Natural killer cell (primary cell): Measurements from ENCODE around the gene PRSS56. TPM values are rescaled to one million over a fixed set of nuclear protein-coding genes. Genes with fewer than 3 reads are reported as not detected.

Experiments
- ATAC-seq, 3 donors: fragments of 150-1000 bp in 2 of 3; fragments of 200-7000 bp in 1 of 3; cut with Tn5 transposase; 1 replicate in 1 of 3; 2 replicates in 2 of 3; pipeline ENCODE4 v1.10.0; 2021; ENCODE audit warnings: mild to moderate bottlenecking in 2 of 3, moderate library complexity in 2 of 3
- DNase-seq, 2 donors: peaks; one replicate each; pipeline versions ENCODE4 v3.0.0 to v3.0.0-alpha.2; 2013 to 2021; ENCODE audit warnings: mixed read lengths in 1 of 2
- H3K27ac ChIP-seq: one replicate; pipeline ENCODE4 v1.5.1; 2013; ENCODE audit warnings: mild to moderate bottlenecking, low read length
- H3K27me3 ChIP-seq: one replicate; pipeline ENCODE4 v1.6.1; 2013; ENCODE audit warnings: low read length; ENCODE audit not compliant: control insufficient read depth, insufficient read depth
- H3K36me3 ChIP-seq: one replicate; pipeline ENCODE4 v1.6.1; 2013; ENCODE audit warnings: low read length; ENCODE audit not compliant: control insufficient read depth, insufficient read depth
- H3K4me1 ChIP-seq: one replicate; pipeline ENCODE4 v1.6.1; 2013; ENCODE audit warnings: low read length; ENCODE audit not compliant: control insufficient read depth, insufficient read depth
- H3K4me3 ChIP-seq: one replicate; pipeline ENCODE4 v1.5.1; 2013; ENCODE audit warnings: low read length
- H3K9me3 ChIP-seq: one replicate; pipeline ENCODE4 v1.6.1; 2013; ENCODE audit warnings: low read length; ENCODE audit not compliant: control insufficient read depth, insufficient read depth
- H3K27ac Mint-ChIP-seq, 2 donors: one replicate each; pipeline ENCODE4 v1.8.0; 2022; ENCODE audit warnings: mild to moderate bottlenecking in 2 of 2, mixed read lengths in 2 of 2, moderate library complexity in 1 of 2
- H3K27me3 Mint-ChIP-seq, 2 donors: one replicate each; pipeline ENCODE4 v1.8.0; 2022; ENCODE audit warnings: low read depth in 2 of 2, mixed read lengths in 2 of 2
- H3K36me3 Mint-ChIP-seq: one replicate; pipeline ENCODE4 v1.8.0; 2022; ENCODE audit warnings: mixed read lengths
- H3K4me1 Mint-ChIP-seq, 2 donors: one replicate each; pipeline ENCODE4 v1.8.0; 2022; ENCODE audit warnings: mixed read lengths in 2 of 2
- H3K4me3 Mint-ChIP-seq: one replicate; pipeline ENCODE4 v1.8.0; 2022; ENCODE audit warnings: mild to moderate bottlenecking, moderate library complexity, mixed read lengths
- H3K9me3 Mint-ChIP-seq, 2 donors: one replicate each; pipeline ENCODE4 v1.8.0; 2022; ENCODE audit warnings: mixed read lengths in 2 of 2
- CTCF ChIP-seq: fragments of 200-600 bp; IDR thresholded peaks from one replicate; pipeline ENCODE4 v1.8.0; 2022; ENCODE audit warnings: antibody characterized with exemption
- WGBS: methylation state at CpG from one replicate; pipeline ENCODE4 v1.1.7; 2013; ENCODE audit warnings: missing lambda C conversion rate; ENCODE audit not compliant: insufficient coverage; 5-methylcytosine and 5-hydroxymethylcytosine counted together
- intact Hi-C: fragments of 100-400 bp; cut with micrococcal nuclease; formaldehyde crosslinking; loops from one replicate; pipeline ENCODE4 v1.14.2; 2022
- total RNA-seq, 4 donors: library from RNA; stranded (reverse); fragments of 120-200 nt in 1 of 4; gene quantifications; one replicate each; pipeline versions ENCODE4 v1.2.3 to v1.2.4, GENCODE V29; 2013 to 2022

The PRSS56 gene
- total RNA-seq, 3 donors from 2014 or later (not counting 1 experiment from before 2014, with no cell fraction given) = not detected

GRCh38 chr2:232496501-232497270 lies 23.5 kb upstream of the PRSS56 start:
- Histone ChIP-seq H3K4me3 (no peak overlapping the region), H3K27me3 (no peaks in the 10 kb centered on the region), H3K4me1 (no peaks in the 10 kb centered on the region), H3K9me3 (no peaks in the 10 kb centered on the region), H3K36me3 (no peaks in the 10 kb centered on the region), H3K27ac (no peak overlapping the region)
- peaks cover 0 to 12% of the 10 kb centered on the region in 2 donors for H3K27me3 Mint-ChIP-seq
- H3K9me3 Mint-ChIP-seq = no peaks in the 10 kb centered on the region
- H3K36me3 Mint-ChIP-seq = no peaks in the 10 kb centered on the region
- no peak overlapping the region for H3K4me3 Mint-ChIP-seq
- DNase-seq (no peak), ATAC-seq (no peak)
- no peaks in the 10 kb centered on the region for H3K4me1 Mint-ChIP-seq
- intact Hi-C loops = no loop called here
- H3K27ac Mint-ChIP-seq = no peak overlapping the region
- TF ChIP-seq CTCF = no peak
- 82% methylated on average over 19 of the region's 20 CpGs for WGBS

DNA sequence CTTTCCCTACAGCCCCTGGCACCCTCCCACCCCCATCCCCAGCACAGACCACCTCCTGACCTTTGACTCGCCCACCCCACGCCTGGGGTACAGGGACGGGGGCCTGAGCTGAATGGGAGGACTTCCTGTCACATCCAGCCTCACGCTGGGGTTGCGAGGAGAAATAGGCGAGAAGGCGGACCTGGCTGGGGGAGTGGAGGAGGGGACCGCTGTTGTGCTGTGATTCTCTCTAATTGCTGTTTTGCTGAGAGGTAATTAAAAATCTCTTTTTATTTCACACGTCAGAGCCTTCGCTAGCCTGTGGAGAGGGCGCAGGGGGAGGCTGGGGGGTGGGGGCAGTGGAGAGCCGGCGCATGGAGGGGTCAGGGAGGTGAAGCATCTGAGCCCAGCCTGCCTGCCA lies 22.8 kb upstream of the PRSS56 start:
- peaks cover 0 to 1% of the 10 kb centered on the region in 2 donors for H3K4me1 Mint-ChIP-seq
- Histone ChIP-seq H3K4me3 (no peak overlapping the region), H3K4me1 (no peaks in the 10 kb centered on the region), H3K27me3 (peaks cover 3% of the 10 kb centered on the region), H3K9me3 (no peaks in the 10 kb centered on the region), H3K36me3 (no peaks in the 10 kb centered on the region), H3K27ac (no peak overlapping the region)
- TF ChIP-seq CTCF = no peak
- H3K9me3 Mint-ChIP-seq = no peaks in the 10 kb centered on the region
- intact Hi-C loops = no loop called here
- no peaks in the 10 kb centered on the region for H3K36me3 Mint-ChIP-seq
- DNase-seq (no peak), ATAC-seq (no peak)
- no peak overlapping the region for H3K27ac Mint-ChIP-seq
- H3K4me3 Mint-ChIP-seq = no peak overlapping the region
- WGBS = 85% methylated on average over 13 of the region's 13 CpGs
- peaks cover 0 to 17% of the 10 kb centered on the region in 2 donors for H3K27me3 Mint-ChIP-seq

DNA sequence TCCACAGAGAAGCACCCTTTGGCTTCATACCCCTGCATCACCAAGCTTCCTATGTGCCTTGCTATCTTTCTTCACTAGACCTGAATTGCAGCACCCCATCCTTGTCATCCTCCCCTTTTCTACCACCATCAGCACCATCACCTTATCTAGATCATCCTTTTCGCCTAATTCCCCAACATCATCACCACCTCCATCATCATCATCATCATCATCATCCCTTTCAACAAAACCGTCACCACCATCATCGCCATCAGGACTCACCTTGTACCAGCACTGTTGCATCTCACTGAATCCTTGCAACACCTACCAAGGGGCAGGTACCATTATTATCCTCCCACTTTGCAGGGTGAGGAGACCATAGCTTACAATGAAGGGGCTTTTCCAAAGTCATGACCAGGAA lies 21.7 kb upstream of the PRSS56 start:
- no peak for TF ChIP-seq CTCF
- DNase-seq = no peak
- Histone ChIP-seq H3K4me1 (peaks cover 3% of the 10 kb centered on the region), H3K4me3 (no peak overlapping the region), H3K27me3 (peaks cover 5% of the 10 kb centered on the region), H3K27ac (no peak overlapping the region), H3K36me3 (no peaks in the 10 kb centered on the region), H3K9me3 (no peaks in the 10 kb centered on the region)
- H3K36me3 Mint-ChIP-seq = no peaks in the 10 kb centered on the region
- intact Hi-C loops = no loop called here
- H3K4me1 Mint-ChIP-seq = peaks cover 0 to 5% of the 10 kb centered on the region in 2 donors
- no peak overlapping the region for H3K4me3 Mint-ChIP-seq
- 92% methylated on average over 3 of the region's 3 CpGs for WGBS
- H3K27ac Mint-ChIP-seq = no peak overlapping the region
- no peaks in the 10 kb centered on the region for H3K9me3 Mint-ChIP-seq
- peaks cover 0 to 16% of the 10 kb centered on the region in 2 donors for H3K27me3 Mint-ChIP-seq
- ATAC-seq = no peak
